NCI-H1436 treated with DMSO at 0.1 percent for 48 hours (cell line): ENCODE measurements around the gene ARPC4.
"Not testable (repeated sequence)": the region's sequence is repeated elsewhere in the genome, so short reads cannot be mapped to it uniquely, and the experiment has no call there.

ENCODE experiments used
- DNase-seq: peaks from one replicate; lab custom pipeline; 2025; lab: John Stamatoyannopoulos, UW

ARPC4 gene

DNA sequence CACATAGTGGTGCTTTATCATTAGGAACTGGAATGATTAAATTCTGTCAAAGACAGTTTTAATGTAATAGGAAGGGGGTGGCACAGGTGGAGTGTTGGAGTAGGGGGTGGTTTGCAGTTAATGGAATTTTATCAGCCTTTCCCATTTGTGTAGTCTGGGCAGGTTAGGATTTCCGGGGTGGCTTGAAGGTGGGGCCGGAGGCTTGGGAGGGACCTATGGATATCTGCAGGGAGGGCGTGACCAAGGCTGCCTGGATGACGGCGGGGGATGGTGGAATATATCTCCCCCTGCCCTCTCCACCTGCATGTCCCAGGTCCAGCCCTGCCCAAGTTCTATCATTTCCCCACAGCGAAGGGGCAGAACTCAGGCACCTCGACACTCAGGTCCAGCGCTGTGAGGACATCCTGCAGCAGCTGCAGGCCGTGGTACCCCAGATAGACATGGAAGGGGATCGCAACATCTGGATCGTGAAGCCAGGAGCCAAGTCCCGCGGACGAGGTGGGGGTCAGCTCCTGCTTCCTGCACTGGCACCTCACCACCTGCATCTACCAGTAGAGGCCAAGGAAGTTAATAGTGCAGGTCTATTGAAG lies 32.7 kb downstream of the ARPC4 start:
- no peak for DNase-seq

- DNase-seq = no peak
Observed at GRCh38 chr3:9826815-9827573, 34.1 kb downstream of the ARPC4 start.

DNA sequence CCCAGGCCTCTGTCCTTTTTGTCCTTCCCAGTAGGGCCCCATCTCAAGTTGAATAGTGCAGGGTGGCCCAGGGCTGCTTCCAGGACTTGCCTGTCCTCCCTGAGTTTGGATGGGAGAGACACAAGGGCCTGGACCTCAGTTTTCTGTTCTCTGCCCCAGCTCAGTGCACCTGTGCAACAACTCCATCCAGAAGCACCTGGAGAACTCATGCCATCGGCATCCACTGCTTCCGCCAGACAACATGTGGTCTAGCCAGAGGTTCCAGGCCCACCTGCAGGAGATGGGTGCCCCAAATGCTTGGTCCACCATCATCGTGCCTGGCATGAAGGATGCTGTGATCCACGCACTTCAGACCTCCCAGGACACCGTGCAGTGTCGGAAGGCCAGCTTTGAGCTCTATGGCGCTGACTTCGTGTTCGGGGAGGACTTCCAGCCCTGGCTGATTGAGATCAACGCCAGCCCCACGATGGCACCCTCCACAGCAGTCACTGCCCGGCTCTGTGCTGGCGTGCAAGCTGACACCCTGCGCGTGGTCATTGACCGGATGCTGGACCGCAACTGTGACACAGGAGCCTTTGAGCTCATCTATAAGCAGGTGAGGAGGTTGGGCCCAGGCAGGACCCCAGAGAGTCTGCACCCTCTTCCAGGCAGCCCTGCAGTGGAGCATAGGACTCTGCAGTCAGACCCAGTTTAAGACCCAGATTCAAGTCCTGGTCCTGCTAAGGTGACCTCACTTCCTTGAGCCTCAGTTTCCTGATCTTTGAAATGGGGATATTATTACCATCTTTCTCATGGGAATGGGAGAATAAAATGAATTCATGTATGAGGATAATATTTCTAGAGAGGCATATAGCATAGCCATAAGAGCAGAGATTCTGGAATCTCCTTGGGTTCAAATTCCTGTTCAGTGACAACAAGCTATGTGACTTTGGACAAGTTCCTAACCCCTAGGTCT lies 36.2 kb downstream of the ARPC4 start:
- DNase-seq = no peak

GRCh38 chr3:9831253-9831652 lies 38.4 kb downstream of the ARPC4 start:
- no peak for DNase-seq

- no peak for DNase-seq
Observed at GRCh38 chr3:9833078-9833477, 40.2 kb downstream of the ARPC4 start.

GRCh38 chr3:9834520-9835380 lies 41.9 kb downstream of the ARPC4 start:
- no peak for DNase-seq

DNA sequence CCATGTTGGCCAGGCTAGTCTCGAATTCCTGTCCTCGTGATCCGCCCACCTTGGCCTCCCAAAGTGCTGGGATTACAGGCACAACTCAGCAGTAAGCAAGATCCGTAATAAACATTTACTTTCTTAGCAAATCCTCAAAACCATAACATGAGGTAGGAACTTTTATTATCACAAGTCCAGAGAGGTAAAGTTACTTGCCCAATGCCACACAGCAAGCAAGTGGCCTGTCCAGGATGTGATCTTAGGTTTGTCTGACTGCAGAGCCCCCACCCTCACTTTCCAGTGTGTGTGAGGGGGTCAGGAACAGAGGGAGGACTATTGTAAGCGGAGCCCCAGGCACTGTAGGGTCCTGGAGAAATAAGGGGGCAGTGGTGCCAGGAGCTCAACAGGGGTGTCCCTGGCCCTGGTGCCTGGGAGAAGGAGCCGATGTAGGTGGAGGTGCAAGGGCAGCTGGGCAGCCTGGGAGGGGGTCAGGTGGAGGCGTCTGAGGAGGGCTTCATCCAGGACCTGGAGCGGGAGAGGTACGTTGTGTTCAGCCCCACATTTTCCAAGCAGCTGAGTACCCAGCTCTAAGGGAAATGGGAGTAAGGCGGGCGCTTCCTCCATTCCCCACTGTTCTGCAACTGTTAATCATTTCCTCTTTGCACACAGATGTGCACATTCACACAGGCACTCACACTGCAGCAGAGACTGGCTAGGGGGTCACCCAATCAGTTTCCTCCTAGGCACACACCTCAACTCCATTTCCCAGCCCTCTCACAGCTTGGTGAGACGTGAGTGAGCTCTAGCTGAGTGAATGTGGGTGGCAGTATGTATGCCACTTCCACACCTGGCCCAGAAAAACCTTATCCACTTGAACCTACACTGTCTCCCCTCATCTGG lies 45.1 kb downstream of the ARPC4 start:
- no peak for DNase-seq

DNA sequence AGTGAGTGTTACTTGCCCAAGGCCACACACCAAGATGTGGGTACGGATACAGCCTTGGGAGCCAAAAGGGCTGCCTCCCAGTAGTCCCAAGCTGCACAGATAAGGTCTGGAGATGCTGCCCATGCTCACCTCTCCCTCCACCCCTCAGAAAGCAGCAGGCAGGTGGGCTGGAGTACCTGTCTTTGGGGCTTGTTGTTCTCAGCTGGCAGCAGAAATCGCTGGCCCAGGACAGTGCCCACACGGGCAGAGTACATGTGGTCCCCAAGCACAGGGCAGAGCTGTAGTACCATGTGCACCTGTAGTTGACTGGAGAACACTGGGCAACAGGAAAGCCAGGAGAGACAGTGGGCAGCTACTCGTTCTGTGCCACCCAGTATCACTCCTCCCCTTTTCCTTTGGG lies 46.0 kb downstream of the ARPC4 start:
- no peak for DNase-seq

GRCh38 chr3:9841015-9841414 lies 48.1 kb downstream of the ARPC4 start:
- DNase-seq = no peak

DNA sequence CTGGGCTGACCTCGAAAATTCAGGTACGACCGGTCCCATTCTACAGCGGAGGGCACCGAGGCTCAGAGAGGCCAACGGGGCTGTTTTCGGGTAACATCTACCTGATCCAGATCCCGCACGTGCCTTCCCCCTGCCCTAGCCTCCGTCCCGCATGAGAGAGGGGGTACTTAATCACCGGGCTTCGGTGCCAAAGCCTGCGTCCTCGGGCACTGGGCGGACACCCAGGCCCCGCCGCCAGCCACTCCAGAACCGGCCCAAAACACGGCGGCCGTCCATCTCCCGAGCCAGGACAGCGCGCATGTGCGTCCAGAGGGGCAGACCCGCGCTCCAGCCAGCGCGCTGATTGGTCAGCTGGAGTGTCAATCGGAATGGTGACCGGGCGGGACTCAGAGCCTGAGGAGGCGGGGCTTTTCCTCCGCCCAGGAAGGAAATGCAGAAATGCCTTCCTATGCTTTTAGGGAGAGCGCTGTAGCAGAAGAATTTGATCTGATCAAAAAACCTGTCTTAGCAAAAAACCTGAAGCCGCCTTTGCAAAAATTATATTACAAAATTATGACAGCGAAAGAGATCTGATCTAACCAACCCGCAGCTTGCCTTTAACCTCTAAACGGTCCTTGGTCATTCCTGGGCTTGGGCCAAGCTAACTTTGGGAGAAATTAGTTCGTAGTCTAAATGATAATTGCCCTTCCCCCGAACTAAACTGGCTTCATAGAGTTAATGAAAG lies 51.0 kb downstream of the ARPC4 start, which contains the start of gene RPUSD3:
Gene RPUSD3 (minus strand): TSS at position 294 of the 724 bp plus-strand sequence. CDS start 18 bp downstream, at position 276.
- peak; percentile 3 for DNase-seq

GRCh38 chr3:9846231-9846630 lies 53.3 kb downstream of the ARPC4 start:
- no peak for DNase-seq

- DNase-seq = no peak
Observed at GRCh38 chr3:9846931-9847488, 54.1 kb downstream of the ARPC4 start.

- not testable (repeated sequence) for DNase-seq
Observed at GRCh38 chr3:9847870-9848269, 55.0 kb downstream of the ARPC4 start.

DNA sequence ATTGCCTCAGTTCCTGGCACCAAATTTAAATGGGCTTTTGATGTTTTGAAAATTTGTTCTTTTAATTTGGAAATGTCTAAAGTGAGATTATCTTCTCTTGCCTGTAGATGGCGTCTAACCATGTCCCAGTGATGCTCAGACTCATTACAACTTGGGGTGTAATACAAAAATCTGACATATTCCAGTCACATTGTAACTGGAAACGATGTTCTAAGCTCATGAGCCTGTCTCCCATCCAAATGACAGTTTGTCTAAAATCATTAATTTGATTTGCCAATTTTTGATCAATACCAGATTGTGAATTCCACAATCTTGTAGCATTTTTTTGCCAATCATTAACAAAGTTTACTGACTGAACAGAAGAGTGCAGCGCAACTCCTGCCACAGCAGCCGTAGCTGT lies 56.0 kb downstream of the ARPC4 start:
- not testable (repeated sequence) for DNase-seq

GRCh38 chr3:9851383-9851782 lies 58.5 kb downstream of the ARPC4 start:
- not testable (repeated sequence) for DNase-seq

GRCh38 chr3:9851926-9852325 lies 59.0 kb downstream of the ARPC4 start:
- not testable (repeated sequence) for DNase-seq

- no peak for DNase-seq
Observed at GRCh38 chr3:9852528-9852927, 59.6 kb downstream of the ARPC4 start.

DNA sequence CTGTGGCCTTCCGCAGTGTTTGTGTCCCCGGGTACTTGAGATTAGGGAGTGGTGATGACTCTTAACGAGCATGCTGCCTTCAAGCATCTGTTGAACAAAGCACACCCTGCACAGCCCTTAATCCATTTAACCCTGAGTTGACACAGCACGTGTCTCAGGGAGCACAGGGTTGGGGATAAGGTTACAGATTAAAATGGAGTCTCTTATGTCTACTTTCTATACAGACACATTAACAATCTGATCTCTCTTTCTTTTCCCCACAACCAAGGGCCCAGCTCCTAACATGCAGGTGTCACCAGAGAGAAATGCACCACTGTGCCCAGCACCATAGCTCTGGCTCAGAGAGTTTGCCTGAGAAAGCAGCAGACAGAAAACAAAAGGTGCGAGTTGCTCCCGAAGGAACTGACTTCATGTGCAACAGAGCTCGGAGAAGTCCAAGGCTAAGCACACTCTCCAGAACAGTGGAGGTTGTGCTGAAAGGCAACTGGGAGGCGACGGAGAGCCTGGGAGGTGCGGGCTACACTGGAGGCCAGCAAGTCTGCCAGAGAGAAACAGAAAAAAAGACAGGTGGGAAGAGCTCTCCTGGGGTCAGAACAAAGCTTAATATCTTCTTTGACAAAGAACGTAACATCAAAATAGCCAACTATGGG lies 61.5 kb downstream of the ARPC4 start:
- DNase-seq = not testable (repeated sequence)

DNA sequence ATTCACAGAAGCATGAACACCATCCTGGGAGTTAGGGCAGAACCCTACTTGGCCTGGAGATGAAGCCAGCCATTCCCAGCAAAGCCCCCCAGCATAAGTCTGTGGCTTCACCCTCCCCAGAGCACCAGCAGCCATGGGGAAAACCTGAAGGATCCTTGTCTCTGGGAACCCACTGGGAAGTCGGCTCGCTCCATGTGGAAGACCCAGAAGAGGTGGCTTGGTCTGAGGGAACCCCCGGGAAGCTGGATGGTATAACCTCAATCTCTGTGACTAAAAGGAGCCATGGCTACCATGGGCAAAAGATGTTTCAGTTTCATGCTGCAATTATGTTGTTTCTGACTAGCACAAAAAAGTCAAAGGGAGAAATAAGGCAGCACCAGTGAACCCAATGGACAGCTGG lies 62.7 kb downstream of the ARPC4 start:
- DNase-seq = no peak
